Endothelial cell of hepatic sinusoid (primary cell): Measurements from ENCODE around the gene OARD1.

Source experiments
- in situ Hi-C: cut with HindIII; loops from 2 replicates; pipeline ENCODE4 v1.10.0; 2017; ENCODE audit warnings: low sequenced_read_pairs

Gene OARD1

DNA sequence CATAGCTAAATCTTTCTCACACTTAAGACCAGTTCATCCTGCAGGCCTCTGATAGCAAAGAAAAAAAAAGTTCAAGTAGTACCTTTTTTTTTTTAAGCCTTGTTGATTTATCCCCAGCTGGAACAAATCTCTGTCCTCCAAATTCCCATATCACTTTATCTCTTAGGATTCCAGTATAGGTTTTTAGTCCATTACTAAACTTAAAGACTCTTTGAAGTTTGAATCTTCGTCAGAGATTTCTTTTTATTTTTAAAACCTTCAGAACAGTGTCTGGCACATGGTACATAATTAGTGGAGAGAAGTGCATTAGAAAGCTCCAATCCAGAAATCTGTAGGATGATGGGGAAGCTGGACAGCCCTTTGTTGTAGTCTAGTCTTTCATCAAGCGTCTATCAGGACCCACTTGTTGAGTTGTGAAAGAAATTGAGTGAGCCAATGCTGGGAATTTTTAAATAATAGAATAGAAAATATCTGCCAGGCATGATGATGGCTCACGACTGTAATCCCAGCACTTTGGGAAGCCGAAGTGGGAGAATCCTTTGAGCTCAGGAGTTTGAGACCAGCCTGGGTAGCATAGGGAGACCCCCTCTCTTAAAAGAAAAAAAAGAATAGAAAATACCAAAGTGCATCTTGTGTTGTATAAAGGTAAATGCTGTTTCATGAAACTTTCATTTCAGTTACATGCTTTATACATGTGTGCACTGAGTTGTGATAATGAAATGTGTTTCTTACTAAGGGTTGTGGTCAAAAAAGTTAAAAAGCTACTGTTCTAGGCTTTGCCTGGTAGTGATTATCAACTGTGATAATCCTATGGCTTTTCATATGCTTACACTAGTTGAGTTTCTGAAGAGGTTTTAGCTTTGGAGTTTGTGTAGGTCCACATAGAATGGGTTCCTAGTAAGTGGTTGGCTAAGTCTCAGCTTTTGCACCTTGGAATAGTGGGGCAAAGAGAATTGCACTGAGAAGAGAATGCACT lies 3.8 kb upstream of the OARD1 start:
- in situ Hi-C loops = no loop called here

DNA sequence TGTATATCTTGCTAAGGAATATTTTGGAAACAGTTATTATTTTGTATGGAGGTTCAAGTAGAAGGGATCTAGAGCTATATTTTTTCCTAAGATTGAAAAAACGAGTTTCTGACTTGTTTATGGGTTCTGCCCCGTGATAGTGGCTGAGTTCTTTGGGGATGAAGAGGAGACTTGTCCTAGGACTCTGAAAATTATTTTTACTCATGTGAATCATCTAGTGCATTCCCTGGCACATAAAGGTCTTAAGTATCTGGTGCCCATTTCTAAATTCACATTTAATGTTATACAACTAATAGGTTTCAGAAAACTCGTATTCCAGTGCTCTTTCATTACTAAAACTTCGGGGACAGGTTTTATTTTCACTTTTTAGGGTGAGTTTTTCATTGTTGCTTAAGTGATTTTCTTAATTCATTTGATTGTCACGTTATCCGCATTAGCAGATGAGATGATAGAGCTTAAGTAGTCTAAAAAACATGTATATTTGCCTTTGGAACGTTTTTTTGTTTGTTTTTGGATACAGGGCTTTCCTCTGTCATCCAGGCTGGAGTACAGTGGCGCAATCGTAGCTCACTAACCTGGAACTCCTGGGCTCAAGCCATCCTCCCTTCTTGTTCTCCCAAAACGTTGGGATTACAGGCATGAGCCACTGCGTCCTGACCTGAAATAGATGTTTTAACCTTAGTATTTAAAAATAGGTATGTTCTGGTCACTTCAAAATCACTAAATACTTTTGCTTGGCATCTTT lies 2.7 kb upstream of the OARD1 start:
- in situ Hi-C loops = no loop called here

- in situ Hi-C loops = no loop called here
Observed at GRCh38 chr6:41073968-41074691, 2.0 kb upstream of the OARD1 start.

- in situ Hi-C loops = no loop called here
Observed at GRCh38 chr6:41073203-41073967, 1.2 kb upstream of the OARD1 start.

DNA sequence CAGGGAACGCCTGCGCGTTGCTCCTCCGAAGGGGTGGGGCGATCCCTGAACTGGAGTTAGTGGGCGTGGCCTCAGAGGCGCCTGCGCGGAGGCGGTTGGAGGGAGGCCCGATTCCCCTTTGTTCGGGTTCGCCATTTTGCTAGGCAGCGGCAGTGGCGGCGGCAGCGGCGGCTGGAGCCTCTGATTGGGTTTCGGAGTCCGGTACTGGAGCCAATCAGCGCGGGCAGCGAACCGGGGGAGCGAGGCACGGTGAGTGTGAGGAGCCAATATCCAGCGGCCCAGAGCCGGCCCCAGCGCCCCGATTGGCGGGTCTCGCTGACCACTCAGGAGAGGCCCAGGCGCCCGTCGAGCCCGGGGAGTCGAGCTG lies 663 bp upstream of the OARD1 start, which contains the start of gene NFYA:
TSS of gene NFYA (plus strand) at position 139 of the 367 bp plus-strand sequence. CDS start 6,116 bp downstream, outside the sequence.
- in situ Hi-C loops = no loop called here

DNA sequence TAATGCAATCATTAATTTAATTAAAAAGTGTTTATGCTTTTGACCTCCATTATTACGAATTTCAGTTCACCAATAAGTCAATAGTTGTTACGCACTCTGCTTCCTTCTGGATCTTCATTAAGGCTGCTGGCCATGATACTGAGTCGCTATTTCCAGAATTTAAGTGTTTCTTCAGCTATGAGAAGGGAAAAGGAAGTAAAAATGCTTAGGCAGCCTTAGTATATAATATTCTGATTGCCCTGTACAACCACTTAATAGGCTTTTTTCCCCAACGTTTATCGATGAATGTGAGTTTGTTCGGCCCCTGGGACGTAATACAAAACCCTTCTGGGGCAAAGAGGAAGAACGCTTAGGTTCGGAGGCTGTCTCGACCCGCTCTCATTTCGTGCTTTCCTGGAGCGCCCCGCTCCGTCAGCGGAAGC lies 644 bp downstream of the OARD1 start:
- in situ Hi-C loops = no loop called here

DNA sequence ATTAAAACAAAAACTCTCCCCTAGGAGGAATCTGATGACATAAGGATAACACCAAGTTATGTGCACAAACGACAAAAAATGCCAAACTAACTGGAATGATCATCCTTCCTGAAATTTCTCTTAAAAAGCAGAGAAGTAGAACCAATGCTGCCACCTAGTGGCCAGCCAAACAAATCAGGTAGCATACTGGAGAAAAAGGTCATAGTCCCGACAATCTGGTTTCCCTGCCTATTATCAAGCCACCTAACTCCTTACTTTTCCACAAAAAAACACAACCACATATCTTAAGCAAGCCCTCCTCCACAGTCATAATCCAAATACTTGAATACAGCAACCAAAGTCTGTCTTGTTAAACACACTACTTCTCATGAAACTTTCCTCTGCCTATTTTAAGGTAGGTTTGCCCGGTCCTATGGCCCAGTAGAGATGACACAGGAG lies 5.3 kb downstream of the OARD1 start:
- in situ Hi-C loops = no loop called here

DNA sequence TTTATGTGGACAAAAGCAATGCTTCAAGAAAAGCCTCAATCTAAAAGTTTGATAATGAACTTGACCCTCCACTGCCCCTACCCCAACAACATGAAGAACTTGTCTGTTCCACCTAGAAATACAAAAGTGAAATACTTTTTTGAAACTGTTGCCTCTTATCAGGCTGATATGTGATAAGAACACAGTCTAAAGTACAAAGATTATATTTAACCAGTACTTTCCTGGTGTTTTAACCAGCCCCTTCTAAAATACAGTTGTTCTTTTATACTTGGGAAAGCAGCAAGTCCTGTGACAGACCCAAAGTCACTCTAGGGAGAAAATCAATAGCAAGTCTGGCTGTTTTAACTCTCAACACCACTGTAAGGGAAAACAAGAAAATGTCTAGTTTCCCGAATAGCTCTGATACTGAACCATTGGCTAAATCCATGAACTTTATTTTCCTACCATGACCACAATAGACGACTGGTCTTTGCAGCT lies 6.6 kb downstream of the OARD1 start:
- in situ Hi-C loops = no loop called here

- in situ Hi-C loops = no loop called here
Observed at GRCh38 chr6:41064841-41065240, 7.3 kb downstream of the OARD1 start.

DNA sequence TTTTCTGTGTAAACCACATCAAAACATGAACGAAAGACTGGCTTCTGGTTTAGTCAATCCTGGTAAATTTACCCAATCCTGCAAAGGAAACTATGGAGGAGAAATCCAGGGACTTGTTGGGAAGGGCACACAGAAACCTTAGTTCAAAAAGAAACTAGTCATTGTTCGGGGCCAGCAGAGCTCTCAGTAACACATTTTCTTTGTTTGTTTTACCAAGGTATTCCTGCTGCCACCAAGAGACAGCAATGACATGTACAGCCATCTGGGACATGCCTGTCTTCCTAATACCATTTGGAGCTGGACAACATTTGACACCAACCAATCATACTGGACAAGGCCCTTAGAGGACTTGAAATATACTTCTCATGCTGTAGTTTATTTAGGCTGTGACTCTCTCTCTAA lies 8.3 kb downstream of the OARD1 start:
- in situ Hi-C loops = no loop called here

DNA sequence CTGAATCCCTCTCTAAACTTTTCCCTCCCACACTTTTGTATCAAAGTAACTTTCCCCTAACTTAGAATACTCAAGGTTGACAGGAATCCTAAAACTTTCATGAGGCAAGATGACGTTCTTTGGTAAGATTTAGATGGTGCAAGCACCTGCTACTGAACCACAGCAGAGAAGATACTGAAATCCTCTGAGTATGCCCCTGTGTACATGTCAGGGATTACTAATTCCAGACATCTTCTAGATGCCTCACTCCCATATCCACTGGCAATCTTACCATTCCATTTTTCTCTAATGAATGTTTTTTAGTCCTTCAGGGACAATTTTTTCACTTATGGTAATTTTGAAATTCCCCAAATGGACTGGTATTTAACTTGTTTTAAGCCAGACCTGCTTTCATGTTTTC lies 10.1 kb downstream of the OARD1 start:
- in situ Hi-C loops = no loop called here

- in situ Hi-C loops = no loop called here
Observed at GRCh38 chr6:41061196-41061726, 10.9 kb downstream of the OARD1 start.

DNA sequence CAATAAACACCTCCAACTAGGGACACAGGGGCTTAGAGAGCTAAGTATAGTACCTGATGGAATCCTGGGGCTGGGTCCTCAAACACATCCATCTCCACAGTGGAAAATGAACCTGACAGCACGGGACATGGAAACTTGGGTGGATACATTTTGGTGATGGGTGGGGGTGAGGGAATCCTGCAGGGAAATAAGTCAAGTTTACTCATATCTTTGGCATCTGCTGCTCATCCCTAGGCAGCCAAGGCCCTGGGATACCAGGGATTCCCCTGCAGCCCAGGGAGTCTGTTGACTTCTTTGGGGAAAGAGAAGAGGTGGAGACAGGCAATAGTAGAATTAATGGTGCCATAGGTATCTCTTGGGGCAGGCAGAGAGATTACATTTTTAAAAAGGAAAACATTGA lies 12.6 kb downstream of the OARD1 start:
- in situ Hi-C loops = no loop called here

DNA sequence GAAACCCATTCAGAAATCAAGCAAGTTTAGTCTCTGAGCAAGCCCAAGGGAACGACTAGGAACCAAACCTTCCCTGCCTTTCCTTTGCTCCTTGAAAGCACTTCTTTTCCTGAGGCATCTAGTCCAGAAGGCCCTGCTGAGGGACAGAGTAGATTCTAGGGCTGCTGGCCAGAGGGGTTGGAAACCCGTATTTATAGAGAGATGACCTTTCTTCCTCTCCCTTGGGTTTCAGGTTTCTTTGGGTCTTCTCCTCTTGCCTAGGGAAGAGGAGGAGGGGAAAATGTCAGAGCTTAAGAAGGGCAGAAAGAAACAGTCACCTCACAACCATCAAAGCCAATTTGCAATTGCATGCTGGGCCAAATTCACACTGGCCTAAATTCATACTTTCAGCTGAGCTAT lies 13.4 kb downstream of the OARD1 start:
- in situ Hi-C loops = no loop called here

DNA sequence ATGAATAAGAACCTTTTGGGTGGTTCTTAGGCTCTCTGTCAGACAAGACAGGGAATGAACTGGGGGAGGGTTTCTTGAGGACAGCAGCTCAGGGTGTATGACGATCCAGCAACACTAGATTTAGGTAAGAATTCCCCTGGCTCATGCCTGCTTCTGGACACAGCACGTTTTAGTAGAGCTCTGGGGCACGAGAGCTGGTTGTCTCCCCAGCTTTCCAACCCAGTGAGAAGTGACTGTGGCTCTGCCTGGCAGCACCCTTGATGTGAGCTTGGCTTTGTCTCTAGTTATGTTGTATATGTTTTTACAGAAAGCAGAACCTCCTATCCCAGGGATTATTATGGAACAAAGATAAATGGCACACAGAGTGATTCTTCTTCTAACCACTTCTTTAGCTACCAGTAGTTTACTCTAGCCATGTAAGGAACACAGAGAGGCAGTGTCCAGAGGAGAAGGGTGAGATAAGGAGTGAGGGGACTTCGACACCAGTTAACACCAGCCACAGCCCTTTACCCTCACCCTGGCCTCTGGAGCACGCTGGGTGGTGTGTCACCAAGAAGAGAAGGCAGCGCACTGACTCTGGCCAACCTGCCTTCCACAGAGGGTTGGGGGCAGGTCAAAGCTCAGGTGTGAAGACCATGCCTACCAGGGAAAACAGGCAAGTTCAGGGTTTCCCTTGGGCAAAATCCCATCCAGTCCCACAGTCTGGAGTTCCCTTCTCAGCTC lies 15.2 kb downstream of the OARD1 start:
- in situ Hi-C loops = no loop called here

DNA sequence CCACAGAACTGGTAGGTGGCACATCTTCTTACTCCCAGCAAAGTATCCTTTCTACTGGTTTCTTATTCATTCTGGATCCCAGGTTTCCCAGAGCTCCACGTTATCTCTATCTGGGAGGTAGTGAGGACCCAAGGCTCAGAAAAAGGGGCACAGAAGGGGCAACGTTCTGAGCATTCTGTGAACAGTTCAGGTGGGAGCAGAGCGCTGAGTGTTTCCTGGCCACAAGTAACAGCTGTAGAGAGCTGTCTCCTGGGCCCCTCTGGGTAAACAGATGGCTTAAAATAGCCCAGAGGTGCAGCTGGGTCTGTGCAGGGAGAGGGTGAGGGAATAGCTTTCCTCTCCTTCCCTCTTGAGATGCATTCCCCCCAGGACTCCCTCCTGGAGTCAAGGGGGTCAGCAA lies 17.0 kb downstream of the OARD1 start:
- in situ Hi-C loops = no loop called here

- in situ Hi-C loops = no loop called here
Observed at GRCh38 chr6:41054511-41054910, 17.6 kb downstream of the OARD1 start.

- in situ Hi-C loops = no loop called here
Observed at GRCh38 chr6:41053041-41053440, 19.1 kb downstream of the OARD1 start, which contains the start of gene APOBEC2. Gene APOBEC2 (plus strand): TSS chr6:41053202. CDS start chr6:41053348, 146 bp downstream.

GRCh38 chr6:41051873-41052272 lies 20.3 kb downstream of the OARD1 start:
- in situ Hi-C loops = no loop called here
